ENCODE measurements around the gene GRIA3. TPM values are rescaled to one million over a fixed set of nuclear protein-coding genes. Genes with fewer than 3 reads are reported as not detected.

The GRIA3 gene
- total and polyA plus RNA-seq, 10 of the 15 experiments (the other 5 are each of a cell fraction or from before 2014, with no cell fraction given): 0.45 to 4.3 (median 2.2) TPM

- in situ Hi-C loops (cut with MboI): no loop called here
Observed at GRCh38 chrX:123487236-123487635, 303.2 kb downstream of the GRIA3 start.

GRCh38 chrX:123487669-123488068, 303.6 kb downstream of the GRIA3 start:
- ATAC-seq: no peak
- 23% methylated on average over 3 of the region's 3 CpGs for WGBS (ENCODE audit: insufficient coverage, insufficient replicate concordance, low lambda C conversion rate, missing lambda C conversion rate)
- CTCF ChIA-PET: no interaction called here
- H4K20me1 ChIP-seq (ENCODE audit: control insufficient read depth, insufficient read depth): no peaks in the 10 kb centered on the region
- no peak overlapping the region for H3K27ac ChIP-seq (ENCODE audit: control insufficient read depth, insufficient read depth)
- BruUV-seq (replicated peaks): no TSS peak
- H3K9ac ChIP-seq (ENCODE audit: control insufficient read depth, insufficient read depth, low read length): no peak overlapping the region
- in situ Hi-C loops (cut with MboI): no loop called here
- H2AFZ ChIP-seq (ENCODE audit: control insufficient read depth, low read depth, low read length): no peak overlapping the region
- H3K36me3 ChIP-seq (ENCODE audit: control insufficient read depth in 2 of 2, insufficient read depth in 2 of 2, low read length in 1 of 2): no peaks in the 10 kb centered on the region
- H3K27me3 ChIP-seq (replicated peaks in 1 of 2; ENCODE audit: control insufficient read depth in 2 of 2, insufficient read depth in 2 of 2, low read length in 1 of 2): no peaks in the 10 kb centered on the region
- no peaks in the 10 kb centered on the region for H3K4me1 ChIP-seq (ENCODE audit: control insufficient read depth, insufficient read depth, low read length)
- intact Hi-C loops (cut with micrococcal nuclease; ENCODE audit: unreplicated experiment): no loop called here
- FAIRE-seq: no peak
- POLR2A ChIA-PET: no interaction called here
- H3K79me2 ChIP-seq (ENCODE audit: control insufficient read depth, insufficient read depth, low read length): no peaks in the 10 kb centered on the region
- no peaks in the 10 kb centered on the region for H3K9me3 ChIP-seq (replicated peaks; ENCODE audit: control insufficient read depth, insufficient read depth, low read length)
- SMC1A ChIA-PET (ENCODE audit: uncharacterized antibody, unreplicated experiment): no interaction called here
- no peak for DNase-seq (ENCODE audit: low read depth, low spot score)
- no peak overlapping the region for H3K4me2 ChIP-seq (ENCODE audit: control insufficient read depth, insufficient read depth)
- RAD21 ChIA-PET (ENCODE audit: unreplicated experiment): no interaction called here
- H3K4me3 ChIP-seq: no peak overlapping the region
- TF ChIP-seq BMI1 (IDR thresholded peaks at IDR 0.05; ENCODE audit: borderline replicate concordance): no peak
- TF ChIP-seq ATF2 (IDR thresholded peaks at IDR 0.05; ENCODE audit: low read length): no peak
- TF ChIP-seq, protein P1, sequence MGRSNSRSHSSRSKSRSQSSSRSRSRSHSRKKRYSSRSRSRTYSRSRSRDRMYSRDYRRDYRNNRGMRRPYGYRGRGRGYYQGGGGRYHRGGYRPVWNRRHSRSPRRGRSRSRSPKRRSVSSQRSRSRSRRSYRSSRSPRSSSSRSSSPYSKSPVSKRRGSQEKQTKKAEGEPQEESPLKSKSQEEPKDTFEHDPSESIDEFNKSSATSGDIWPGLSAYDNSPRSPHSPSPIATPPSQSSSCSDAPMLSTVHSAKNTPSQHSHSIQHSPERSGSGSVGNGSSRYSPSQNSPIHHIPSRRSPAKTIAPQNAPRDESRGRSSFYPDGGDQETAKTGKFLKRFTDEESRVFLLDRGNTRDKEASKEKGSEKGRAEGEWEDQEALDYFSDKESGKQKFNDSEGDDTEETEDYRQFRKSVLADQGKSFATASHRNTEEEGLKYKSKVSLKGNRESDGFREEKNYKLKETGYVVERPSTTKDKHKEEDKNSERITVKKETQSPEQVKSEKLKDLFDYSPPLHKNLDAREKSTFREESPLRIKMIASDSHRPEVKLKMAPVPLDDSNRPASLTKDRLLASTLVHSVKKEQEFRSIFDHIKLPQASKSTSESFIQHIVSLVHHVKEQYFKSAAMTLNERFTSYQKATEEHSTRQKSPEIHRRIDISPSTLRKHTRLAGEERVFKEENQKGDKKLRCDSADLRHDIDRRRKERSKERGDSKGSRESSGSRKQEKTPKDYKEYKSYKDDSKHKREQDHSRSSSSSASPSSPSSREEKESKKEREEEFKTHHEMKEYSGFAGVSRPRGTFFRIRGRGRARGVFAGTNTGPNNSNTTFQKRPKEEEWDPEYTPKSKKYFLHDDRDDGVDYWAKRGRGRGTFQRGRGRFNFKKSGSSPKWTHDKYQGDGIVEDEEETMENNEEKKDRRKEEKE (IDR thresholded peaks at IDR 0.05): no peak
- TF ChIP-seq YY1 (IDR thresholded peaks at IDR 0.05; ENCODE audit: low read depth, low read length): no peak
- no peak for TF ChIP-seq SMC3 (IDR thresholded peaks at IDR 0.05; ENCODE audit: borderline replicate concordance, low read length)
- no peak for TF ChIP-seq NFXL1 (IDR thresholded peaks at IDR 0.05; ENCODE audit: borderline replicate concordance)
- TF ChIP-seq FOXM1 (IDR thresholded peaks at IDR 0.05; ENCODE audit: low read depth, low read length): no peak
- no peak for TF ChIP-seq CHD1 (IDR thresholded peaks at IDR 0.05; ENCODE audit: low read depth, low read length)
- no peak for TF ChIP-seq SUPT20H (IDR thresholded peaks at IDR 0.05; ENCODE audit: borderline replicate concordance, control insufficient read depth, low read depth, low read length)

More at GRCh38 chrX:123487236-123487635, 303.2 kb downstream of the GRIA3 start:
- intact Hi-C loops (cut with micrococcal nuclease; ENCODE audit: unreplicated experiment): no loop called here
- POLR2A ChIA-PET: no interaction called here
- no peak for FAIRE-seq
- DNase-seq (ENCODE audit: low read depth, low spot score): no peak
- no TSS peak for BruUV-seq (replicated peaks)
- Histone ChIP-seq H4K20me1 (ENCODE audit: control insufficient read depth, insufficient read depth) (no peaks in the 10 kb centered on the region), H3K4me1 (ENCODE audit: control insufficient read depth, insufficient read depth, low read length) (no peaks in the 10 kb centered on the region), H3K9ac (ENCODE audit: control insufficient read depth, insufficient read depth, low read length) (no peak overlapping the region), H3K27me3 (replicated peaks in 1 of 2; ENCODE audit: control insufficient read depth in 2 of 2, insufficient read depth in 2 of 2, low read length in 1 of 2) (no peaks in the 10 kb centered on the region), H3K36me3 (ENCODE audit: control insufficient read depth in 2 of 2, insufficient read depth in 2 of 2, low read length in 1 of 2) (no peaks in the 10 kb centered on the region), H3K4me2 (ENCODE audit: control insufficient read depth, insufficient read depth) (no peak overlapping the region), H3K27ac (ENCODE audit: control insufficient read depth, insufficient read depth) (no peak overlapping the region), H2AFZ (ENCODE audit: control insufficient read depth, low read depth, low read length) (no peak overlapping the region), H3K9me3 (replicated peaks; ENCODE audit: control insufficient read depth, insufficient read depth, low read length) (no peaks in the 10 kb centered on the region), H3K79me2 (ENCODE audit: control insufficient read depth, insufficient read depth, low read length) (no peaks in the 10 kb centered on the region), H3K4me3 (no peak overlapping the region)
- ATAC-seq: no peak
- 47% methylated on average over 1 of the region's 1 CpG for WGBS (ENCODE audit: insufficient coverage, insufficient replicate concordance, low lambda C conversion rate, missing lambda C conversion rate)
- CTCF ChIA-PET: no interaction called here
- RAD21 ChIA-PET (ENCODE audit: unreplicated experiment): no interaction called here
- SMC1A ChIA-PET (ENCODE audit: uncharacterized antibody, unreplicated experiment): no interaction called here
- TF ChIP-seq FOS (IDR thresholded peaks at IDR 0.05; ENCODE audit: borderline replicate concordance, extremely low read depth, insufficient read length) (no peak), E2F4 (IDR thresholded peaks at IDR 0.05; ENCODE audit: low read depth, low read length) (no peak), TCF3 (IDR thresholded peaks at IDR 0.05; ENCODE audit: borderline replicate concordance, insufficient read depth, low read depth, low read length) (no peak), CBFB (IDR thresholded peaks at IDR 0.05; ENCODE audit: low read depth) (no peak), POLR2A (IDR thresholded peaks at IDR 0.05; ENCODE audit: low read depth, low read length) (no peak), SUZ12 (IDR thresholded peaks at IDR 0.05; ENCODE audit: unreplicated experiment) (no peak)
